Activated CD8-positive, alpha-beta memory T cell treated with anti-CD3 and anti-CD28 coated beads, Interleukin-2, amount 50 U/mL, for 1 hour (primary cell): Measurements from ENCODE around the gene APOC4.
"Not testable (repeated sequence)": the region's sequence is repeated elsewhere in the genome, so short reads cannot be mapped to it uniquely, and the experiment has no call there.

Experiments
- DNase-seq: peaks from one replicate; pipeline ENCODE4 v3.0.0-alpha.2; 2020; ENCODE audit errors: extremely low read depth

The APOC4 gene, protein sequence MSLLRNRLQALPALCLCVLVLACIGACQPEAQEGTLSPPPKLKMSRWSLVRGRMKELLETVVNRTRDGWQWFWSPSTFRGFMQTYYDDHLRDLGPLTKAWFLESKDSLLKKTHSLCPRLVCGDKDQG

DNA sequence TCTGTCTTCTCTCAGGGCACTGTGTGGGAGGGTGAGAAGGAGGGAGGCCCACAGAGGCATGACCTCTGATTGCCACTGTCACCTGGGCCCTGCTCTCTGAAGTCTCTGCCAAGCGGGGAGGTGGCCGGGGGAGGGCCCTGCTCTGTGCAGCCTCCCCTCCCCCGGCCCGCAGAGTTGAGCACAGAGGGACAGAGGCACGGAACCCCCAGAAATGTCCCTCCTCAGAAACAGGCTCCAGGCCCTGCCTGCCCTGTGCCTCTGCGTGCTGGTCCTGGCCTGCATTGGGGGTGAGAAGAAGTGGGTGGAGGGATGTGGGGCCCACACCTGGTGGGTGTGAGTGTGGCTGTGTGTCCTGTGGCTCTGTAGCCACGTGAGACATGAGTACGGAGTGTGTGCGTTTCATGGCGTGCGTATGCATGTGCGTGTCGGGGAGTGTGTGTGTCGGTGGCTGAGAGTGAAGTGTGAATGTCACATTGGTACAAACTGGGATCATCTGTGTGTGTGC is at the start of gene APOC4:
Gene APOC4 (plus strand): TSS at position 171 of the 505 bp plus-strand sequence. CDS start 41 bp downstream, at position 212.
- no peak for DNase-seq

GRCh38 chr19:44892932-44893331 is 49.1 kb upstream of the APOC4 start:
- DNase-seq: no peak

- no peak for DNase-seq
Measured at GRCh38 chr19:44893332-44894051, 48.5 kb upstream of the APOC4 start.

GRCh38 chr19:44894052-44894400 is 48.0 kb upstream of the APOC4 start:
- no peak for DNase-seq

DNA sequence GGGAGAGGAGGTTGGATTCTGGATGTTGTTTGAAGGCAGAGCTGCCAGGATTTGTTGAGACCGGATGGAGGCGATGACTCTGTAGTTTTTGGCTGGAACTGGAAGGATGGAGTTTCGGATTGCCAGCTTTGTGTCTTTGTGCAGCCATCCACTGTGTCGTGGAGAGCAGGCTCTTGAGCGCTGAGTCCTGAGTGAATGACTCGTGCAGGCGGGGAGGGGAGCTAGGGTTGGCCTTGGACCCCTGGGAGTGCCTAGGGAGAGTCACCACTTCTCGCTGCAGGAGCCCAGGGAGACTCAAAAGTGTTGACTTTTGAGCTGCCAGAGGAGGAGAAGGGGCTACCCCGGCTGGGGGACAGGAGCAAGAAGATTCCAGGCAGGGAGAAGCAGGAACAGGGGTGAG is 47.1 kb upstream of the APOC4 start:
- DNase-seq: no peak

DNA sequence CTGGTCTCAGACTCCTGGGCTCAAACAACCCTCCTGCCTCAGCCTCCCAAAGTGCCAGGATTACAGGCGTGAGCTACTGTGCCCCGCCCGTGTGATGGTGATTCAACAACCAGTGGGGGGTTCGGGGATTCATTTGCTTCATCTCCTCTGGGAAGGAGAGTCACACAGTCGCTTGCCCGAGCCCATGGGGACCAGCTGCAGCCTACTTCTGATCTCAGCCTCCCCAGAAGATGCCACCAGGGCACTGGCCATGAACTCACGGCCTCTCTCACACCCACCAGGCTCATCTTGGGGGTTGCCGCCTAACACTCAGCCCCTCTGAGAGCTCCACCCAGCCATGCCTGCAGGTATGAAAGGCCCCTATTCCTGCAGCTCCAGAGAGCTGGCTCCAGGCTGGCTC is 44.2 kb upstream of the APOC4 start:
- DNase-seq: no peak

DNA sequence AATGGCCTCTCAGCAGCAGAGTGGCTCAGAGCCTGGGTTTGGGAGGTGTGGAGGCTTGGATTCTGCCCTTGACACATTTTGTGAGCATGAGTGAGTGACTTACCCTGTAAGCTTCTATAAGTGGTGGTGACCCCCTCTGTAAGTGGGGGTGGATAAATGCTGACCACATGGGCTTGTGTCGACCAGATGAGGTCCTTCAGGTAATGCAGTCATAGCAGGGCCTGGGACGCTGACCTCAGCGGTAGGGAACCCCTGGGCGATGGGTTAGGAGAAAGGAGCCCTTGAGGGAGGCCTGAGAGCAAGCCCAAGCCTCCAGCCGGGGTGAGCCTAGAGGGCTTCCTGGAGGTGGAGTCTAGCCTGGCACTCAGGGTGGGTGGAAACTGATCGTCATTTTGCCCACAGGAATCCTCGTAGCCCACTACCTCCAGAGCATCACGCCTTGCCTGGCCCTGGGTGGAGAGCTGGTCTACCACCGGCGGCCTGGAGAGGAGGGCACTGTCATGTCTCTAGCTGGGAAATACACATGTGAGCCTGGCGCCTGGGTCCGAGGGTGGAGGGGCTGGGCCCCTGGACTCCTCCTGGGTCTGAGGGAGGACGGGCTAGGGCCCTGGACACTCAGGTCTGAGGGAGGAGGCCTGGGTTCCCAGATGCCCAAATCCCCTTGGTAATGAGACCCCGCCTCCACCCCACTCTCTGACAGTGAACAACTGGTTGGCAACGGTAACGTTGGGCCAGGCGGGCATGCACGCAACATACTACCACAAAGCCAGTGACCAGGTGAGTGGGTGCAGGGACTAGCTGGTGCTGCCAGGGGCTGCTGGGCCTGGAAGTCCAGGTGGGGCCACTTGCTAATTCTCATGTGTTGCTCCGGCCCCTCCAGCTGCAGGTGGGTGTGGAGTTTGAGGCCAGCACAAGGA is 41.5 kb upstream of the APOC4 start:
- DNase-seq: no peak

GRCh38 chr19:44903216-44903601 is 38.8 kb upstream of the APOC4 start:
- DNase-seq: no peak

GRCh38 chr19:44903602-44904425 is 38.2 kb upstream of the APOC4 start:
- DNase-seq: no peak

DNA sequence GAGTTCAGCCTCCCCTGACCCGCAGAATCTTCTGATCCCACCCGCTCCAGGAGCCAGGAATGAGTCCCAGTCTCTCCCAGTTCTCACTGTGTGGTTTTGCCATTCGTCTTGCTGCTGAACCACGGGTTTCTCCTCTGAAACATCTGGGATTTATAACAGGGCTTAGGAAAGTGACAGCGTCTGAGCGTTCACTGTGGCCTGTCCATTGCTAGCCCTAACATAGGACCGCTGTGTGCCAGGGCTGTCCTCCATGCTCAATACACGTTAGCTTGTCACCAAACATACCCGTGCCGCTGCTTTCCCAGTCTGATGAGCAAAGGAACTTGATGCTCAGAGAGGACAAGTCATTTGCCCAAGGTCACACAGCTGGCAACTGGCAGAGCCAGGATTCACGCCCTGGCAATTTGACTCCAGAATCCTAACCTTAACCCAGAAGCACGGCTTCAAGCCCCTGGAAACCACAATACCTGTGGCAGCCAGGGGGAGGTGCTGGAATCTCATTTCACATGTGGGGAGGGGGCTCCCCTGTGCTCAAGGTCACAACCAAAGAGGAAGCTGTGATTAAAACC is 37.5 kb upstream of the APOC4 start:
- DNase-seq: no peak

GRCh38 chr19:44905437-44906160 is 36.4 kb upstream of the APOC4 start, which contains the start of gene APOE:
APOE (plus strand) TSS chr19:44905796; CDS start chr19:44906625, 829 bp downstream.
- no peak for DNase-seq

DNA sequence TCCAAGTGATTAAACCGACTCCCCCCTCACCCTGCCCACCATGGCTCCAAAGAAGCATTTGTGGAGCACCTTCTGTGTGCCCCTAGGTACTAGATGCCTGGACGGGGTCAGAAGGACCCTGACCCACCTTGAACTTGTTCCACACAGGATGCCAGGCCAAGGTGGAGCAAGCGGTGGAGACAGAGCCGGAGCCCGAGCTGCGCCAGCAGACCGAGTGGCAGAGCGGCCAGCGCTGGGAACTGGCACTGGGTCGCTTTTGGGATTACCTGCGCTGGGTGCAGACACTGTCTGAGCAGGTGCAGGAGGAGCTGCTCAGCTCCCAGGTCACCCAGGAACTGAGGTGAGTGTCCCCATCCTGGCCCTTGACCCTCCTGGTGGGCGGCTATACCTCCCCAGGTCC is 34.4 kb upstream of the APOC4 start:
- no peak for DNase-seq

DNA sequence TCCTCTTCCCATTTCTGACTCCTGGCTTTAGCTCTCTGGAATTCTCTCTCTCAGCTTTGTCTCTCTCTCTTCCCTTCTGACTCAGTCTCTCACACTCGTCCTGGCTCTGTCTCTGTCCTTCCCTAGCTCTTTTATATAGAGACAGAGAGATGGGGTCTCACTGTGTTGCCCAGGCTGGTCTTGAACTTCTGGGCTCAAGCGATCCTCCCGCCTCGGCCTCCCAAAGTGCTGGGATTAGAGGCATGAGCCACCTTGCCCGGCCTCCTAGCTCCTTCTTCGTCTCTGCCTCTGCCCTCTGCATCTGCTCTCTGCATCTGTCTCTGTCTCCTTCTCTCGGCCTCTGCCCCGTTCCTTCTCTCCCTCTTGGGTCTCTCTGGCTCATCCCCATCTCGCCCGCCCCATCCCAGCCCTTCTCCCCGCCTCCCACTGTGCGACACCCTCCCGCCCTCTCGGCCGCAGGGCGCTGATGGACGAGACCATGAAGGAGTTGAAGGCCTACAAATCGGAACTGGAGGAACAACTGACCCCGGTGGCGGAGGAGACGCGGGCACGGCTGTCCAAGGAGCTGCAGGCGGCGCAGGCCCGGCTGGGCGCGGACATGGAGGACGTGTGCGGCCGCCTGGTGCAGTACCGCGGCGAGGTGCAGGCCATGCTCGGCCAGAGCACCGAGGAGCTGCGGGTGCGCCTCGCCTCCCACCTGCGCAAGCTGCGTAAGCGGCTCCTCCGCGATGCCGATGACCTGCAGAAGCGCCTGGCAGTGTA is 33.8 kb upstream of the APOC4 start:
- no peak for DNase-seq

GRCh38 chr19:44908836-44909261 is 33.2 kb upstream of the APOC4 start:
- no peak for DNase-seq

DNA sequence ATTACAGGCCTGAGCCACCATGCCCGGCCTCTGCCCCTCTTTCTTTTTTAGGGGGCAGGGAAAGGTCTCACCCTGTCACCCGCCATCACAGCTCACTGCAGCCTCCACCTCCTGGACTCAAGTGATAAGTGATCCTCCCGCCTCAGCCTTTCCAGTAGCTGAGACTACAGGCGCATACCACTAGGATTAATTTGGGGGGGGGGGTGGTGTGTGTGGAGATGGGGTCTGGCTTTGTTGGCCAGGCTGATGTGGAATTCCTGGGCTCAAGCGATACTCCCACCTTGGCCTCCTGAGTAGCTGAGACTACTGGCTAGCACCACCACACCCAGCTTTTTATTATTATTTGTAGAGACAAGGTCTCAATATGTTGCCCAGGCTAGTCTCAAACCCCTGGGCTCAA is 32.3 kb upstream of the APOC4 start:
- no peak for DNase-seq

DNA sequence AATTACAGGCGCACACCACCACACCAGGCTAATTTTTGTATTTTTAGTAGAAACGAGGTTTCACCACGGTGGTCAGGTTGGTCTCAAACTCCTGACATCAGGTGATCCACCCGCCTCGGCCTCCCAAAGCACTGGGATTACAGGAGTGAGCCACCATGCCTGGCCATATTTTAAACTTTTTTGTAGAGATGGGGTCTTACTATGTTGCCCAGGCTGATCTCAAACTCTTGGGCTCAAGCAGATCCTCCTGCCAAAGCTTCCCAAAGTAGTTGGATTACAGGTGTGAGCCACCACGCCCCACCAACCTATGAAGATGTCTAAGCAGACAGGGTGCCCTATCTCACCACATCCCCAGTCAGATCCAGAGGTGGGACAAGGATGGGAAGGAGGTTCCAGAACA is 30.1 kb upstream of the APOC4 start:
- not testable (repeated sequence) for DNase-seq

- DNase-seq: no peak
Measured at GRCh38 chr19:44912854-44913253, 29.2 kb upstream of the APOC4 start.

DNA sequence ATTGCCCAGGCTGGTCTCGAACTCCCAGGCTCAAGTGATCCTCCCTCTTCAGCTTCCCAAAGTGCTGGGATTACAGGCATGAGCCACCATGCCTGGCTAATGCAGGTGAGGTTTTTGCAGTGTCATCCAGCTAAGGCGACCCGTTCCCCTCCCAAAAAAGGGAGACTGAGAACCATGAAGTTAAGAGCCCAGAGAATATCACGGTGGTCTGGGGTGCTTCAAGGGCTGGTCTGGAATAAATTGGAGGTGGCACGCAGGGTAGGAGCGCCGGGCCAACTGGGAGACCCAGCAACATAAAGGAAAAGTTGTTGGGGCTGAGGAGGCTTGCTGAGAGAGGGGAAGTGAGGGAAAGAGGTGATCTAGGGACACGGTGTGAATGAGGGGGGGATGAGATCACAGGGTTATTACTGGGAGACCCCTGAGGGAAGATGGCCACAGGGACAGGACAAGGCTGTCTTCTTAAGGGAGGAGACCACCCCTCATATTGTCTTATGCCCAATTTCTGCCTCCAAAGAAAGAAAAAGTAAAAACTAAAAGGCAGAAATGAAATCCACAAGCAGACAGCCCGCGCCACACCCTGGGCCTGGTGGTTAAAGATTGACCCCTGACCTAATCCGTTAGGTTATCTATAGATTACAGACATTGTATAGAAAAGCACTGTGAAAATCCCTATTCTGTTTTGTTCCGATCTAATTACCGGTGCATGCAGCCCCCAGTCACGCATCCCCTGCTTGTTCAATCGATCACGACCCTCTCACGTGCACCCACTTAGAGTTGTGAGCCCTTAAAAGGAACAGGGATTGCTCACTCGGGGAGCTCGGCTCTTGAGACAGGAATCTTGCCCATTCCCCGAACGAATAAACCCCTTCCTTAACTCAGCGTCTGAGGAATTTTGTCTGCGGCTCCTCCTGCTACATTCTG is 28.3 kb upstream of the APOC4 start:
- DNase-seq: not testable (repeated sequence)
